Measurements from ENCODE around the gene SLC5A4.
"Not testable (repeated sequence)": the region's sequence is repeated elsewhere in the genome, so short reads cannot be mapped to it uniquely, and the experiment has no call there.

Gene SLC5A4

GRCh38 chr22:32199341-32199740, 55.8 kb downstream of the SLC5A4 start:
- DNase-seq, result no peak

- DNase-seq, result not testable (repeated sequence)
Measured at GRCh38 chr22:32197553-32198226, 57.5 kb downstream of the SLC5A4 start.

GRCh38 chr22:32195900-32196299, 59.2 kb downstream of the SLC5A4 start:
- not testable (repeated sequence) for DNase-seq

GRCh38 chr22:32193346-32193745, 61.8 kb downstream of the SLC5A4 start:
- DNase-seq, result not testable (repeated sequence)

- DNase-seq, result not testable (repeated sequence)
Measured at GRCh38 chr22:32191021-32191420, 64.1 kb downstream of the SLC5A4 start.

- DNase-seq, result no peak
Measured at GRCh38 chr22:32185821-32186220, 69.3 kb downstream of the SLC5A4 start.

- no peak for DNase-seq
Measured at GRCh38 chr22:32183625-32184024, 71.5 kb downstream of the SLC5A4 start.

- no peak for DNase-seq
Measured at GRCh38 chr22:32181043-32181442, 74.1 kb downstream of the SLC5A4 start.

GRCh38 chr22:32177221-32177765, 77.9 kb downstream of the SLC5A4 start:
- no peak for DNase-seq

- DNase-seq, result no peak
Measured at GRCh38 chr22:32175683-32176644, 79.2 kb downstream of the SLC5A4 start.

- no peak for DNase-seq
Measured at GRCh38 chr22:32175115-32175514, 80.0 kb downstream of the SLC5A4 start.

All from NCI-H1436 treated with DMSO at 0.1 percent for 48 hours (cell line).